ENCODE data around the gene LIN28B. TPM values are rescaled to one million over a fixed set of nuclear protein-coding genes. Genes with fewer than 3 reads are reported as not detected.
"Not testable (repeated sequence)": the region's sequence is repeated elsewhere in the genome, so short reads cannot be mapped to it uniquely, and the experiment has no call there.

Gene LIN28B
- total RNA-seq, 1 donor from 2014 or later, result 0.06 TPM

GRCh38 chr6:105005451-105005850, 48.5 kb downstream of the LIN28B start:
- DNase-seq (ENCODE audit: extremely low read depth, low read depth, low spot score), result no peak

DNA sequence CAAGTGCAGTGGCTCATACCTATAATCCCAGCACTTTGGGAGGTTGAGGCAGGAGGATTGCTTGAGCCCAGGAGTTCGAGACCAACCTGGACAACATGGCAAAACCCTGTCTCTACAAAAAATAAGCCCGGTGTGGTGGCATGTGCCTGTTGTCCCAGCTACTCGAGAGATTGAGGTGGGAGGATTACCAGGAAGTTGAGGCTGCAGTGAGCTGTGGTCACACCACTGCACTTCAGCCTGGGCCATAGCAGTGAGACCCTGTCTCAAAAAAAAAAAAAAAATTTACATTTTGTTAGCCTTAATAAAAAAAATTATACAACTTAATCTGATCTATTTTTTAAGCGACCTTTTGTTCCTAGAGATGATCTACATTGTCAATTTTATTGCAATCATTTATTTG, 56.6 kb downstream of the LIN28B start:
- DNase-seq (ENCODE audit: extremely low read depth, low read depth, low spot score), result not testable (repeated sequence)

DNA sequence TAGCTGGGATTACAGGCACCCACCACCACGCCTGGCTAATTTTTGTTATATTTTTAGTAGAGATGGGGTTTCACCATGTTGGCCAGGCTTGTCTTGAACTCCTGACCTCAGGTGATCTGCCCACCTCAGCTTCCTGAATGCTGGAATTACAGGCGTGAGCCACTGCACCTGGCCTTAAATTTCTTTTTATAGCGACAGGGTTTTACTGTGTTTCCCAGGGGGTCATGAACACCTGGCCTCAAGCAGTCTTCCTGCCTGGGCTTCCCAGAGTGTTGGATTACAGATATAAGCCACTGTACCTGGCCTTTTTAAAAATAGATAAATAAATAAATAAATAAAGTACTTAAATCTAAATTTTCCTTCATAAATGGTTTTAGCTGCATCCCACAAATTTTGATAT, 57.5 kb downstream of the LIN28B start:
- no peak for DNase-seq (ENCODE audit: extremely low read depth, low read depth, low spot score)

- no peak for DNase-seq (ENCODE audit: extremely low read depth, low read depth, low spot score)
Measured at GRCh38 chr6:105014954-105015353, 58.0 kb downstream of the LIN28B start.

- DNase-seq (ENCODE audit: extremely low read depth, low read depth, low spot score), result no peak
Measured at GRCh38 chr6:105015482-105015881, 58.6 kb downstream of the LIN28B start.

- DNase-seq (ENCODE audit: extremely low read depth, low read depth, low spot score), result no peak
Measured at GRCh38 chr6:105019285-105019684, 62.4 kb downstream of the LIN28B start.

DNA sequence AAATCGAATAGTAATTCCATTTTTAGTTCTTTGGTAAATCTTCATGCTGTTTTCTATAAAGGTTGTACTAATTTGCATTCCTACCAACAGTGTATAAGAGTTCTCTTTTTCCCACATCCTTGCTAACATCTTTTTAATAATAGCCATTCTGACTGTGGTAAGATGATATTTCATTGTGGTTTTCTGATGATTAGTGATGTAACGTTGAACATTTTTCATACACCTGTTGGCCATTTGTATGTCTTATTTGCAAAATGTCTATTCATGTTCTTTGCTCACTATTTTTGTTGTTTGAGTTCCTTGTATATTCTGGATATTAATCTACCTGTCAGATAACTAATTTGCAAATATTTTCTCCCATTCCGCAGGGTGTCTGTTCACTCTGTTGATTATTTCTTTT, 64.5 kb downstream of the LIN28B start:
- DNase-seq (ENCODE audit: extremely low read depth, low read depth, low spot score), result no peak

DNA sequence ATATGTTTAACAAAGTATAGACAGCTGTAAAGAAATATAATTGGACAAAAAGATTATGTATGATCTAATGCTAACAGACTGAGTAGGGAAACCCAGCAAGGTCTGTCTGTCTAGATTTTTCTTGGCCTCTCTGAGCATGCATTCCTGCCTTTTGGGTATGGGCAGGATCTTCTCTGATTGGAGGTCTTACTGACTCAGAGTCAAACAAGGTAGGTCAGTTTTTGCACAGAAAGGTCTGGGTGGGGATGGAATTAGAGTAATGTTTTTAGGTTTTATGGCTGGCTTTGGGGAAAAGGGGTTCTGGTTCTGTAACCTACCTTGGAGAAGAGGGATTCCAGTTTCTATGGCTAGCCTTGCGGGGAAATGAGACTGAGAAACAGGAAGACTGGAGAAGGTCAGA, 65.5 kb downstream of the LIN28B start:
- no peak for DNase-seq (ENCODE audit: extremely low read depth, low read depth, low spot score)

- DNase-seq (ENCODE audit: extremely low read depth, low read depth, low spot score), result no peak
Measured at GRCh38 chr6:105024803-105025202, 67.9 kb downstream of the LIN28B start.

GRCh38 chr6:105028898-105029297, 72.0 kb downstream of the LIN28B start:
- no peak for DNase-seq (ENCODE audit: extremely low read depth, low read depth, low spot score)

GRCh38 chr6:105029581-105029980, 72.7 kb downstream of the LIN28B start:
- no peak for DNase-seq (ENCODE audit: extremely low read depth, low read depth, low spot score)

DNA sequence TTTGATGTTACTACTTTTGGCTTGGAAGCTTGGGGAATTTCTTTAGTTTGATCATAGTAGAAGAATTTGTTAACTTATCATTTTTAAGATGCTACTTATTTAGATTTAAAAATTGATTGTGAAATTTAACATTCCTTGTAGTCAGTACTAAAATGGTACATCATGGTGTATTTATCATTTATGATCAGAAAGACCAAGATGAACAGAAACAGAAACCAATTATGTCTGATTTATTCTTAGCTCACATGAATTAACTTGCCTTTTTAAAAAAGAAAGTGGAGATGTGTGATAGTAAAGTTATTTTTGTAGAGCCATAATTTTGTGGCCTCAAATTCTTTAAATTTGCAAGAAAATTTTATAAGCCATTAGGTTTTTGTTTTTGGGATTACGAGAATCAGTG, 77.6 kb downstream of the LIN28B start:
- DNase-seq (ENCODE audit: extremely low read depth, low read depth, low spot score), result no peak

DNA sequence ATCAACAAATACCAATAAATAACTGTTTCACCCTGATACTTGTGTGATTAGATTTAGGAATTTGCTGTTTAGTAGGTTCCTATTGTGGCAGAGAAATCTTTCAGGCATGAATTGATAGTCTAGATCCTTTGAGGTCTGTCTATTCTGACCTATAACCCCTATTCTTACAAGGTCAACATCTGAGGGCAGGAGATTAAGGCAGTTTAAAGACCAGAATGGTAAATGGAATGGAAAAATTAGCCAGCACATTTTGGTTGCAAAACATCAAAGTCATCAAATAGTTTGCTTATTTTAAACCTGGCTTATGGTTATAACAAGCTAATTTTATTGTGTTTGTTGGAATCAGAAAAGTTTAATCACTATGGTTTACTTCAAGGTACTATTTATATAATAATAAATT, 78.4 kb downstream of the LIN28B start:
- DNase-seq (ENCODE audit: extremely low read depth, low read depth, low spot score), result no peak

- DNase-seq (ENCODE audit: extremely low read depth, low read depth, low spot score), result no peak
Measured at GRCh38 chr6:105036351-105036750, 79.4 kb downstream of the LIN28B start.

GRCh38 chr6:105038259-105038658, 81.4 kb downstream of the LIN28B start:
- no peak for DNase-seq (ENCODE audit: extremely low read depth, low read depth, low spot score)

DNA sequence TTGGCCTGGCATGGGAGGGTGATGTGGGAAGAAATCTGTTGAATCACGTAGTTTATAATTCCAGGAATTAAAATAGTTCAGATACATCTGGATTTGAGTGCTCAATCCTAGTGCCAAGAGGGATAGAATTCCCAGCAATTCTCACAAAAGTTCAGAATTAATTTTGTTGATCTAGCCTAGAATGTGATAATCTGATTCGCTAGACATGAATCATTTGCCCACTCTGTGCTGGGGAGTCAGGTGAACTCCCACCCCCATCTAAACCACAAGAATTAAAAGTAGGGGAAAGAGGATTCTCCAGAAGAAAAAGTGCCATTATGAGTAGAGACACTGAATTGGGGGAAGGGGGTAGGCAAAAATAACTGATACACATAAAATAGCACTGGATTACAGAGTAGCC, 85.0 kb downstream of the LIN28B start:
- no peak for DNase-seq (ENCODE audit: extremely low read depth, low read depth, low spot score)

- no peak for DNase-seq (ENCODE audit: extremely low read depth, low read depth, low spot score)
Measured at GRCh38 chr6:105042648-105043047, 85.7 kb downstream of the LIN28B start.

DNA sequence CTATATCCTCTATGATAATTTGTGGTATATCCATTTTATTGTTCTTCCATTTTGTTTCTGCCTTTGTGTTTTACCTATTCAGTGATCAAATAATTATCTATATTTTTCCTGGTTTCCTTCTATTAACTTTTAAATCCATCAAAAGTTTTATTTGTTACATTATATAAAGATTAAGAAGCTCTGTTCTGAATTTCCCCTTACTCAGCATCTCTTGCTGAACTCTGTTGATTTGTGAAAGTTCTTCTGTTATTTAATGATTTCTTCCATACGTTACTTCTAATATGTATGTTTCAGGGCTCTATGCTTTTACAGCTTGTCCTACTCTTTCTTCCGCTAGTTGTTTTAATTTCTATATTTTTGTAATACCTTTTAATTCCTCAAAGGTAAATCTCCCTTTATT, 87.1 kb downstream of the LIN28B start:
- no peak for DNase-seq (ENCODE audit: extremely low read depth, low read depth, low spot score)

DNA sequence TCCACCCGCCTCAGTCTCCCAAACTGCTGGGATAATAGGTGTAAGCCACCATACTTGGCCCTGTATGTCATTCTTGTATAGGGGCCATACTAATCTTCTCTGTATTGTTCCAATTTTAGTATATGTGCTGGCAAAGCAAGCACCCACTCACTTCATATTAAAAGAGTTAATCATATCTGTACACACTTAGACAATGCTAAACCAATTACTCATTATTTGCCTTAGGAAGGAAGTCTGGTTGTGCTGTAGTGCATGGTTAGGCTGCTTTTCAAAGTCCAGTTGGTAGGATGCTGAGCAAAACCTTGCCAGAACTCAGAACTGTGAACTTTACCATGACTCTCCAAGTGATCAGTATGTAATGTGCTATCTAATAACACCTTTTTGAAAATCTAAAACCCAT, 88.6 kb downstream of the LIN28B start:
- DNase-seq (ENCODE audit: extremely low read depth, low read depth, low spot score), result peak; percentile 80

GRCh38 chr6:105051941-105052471, 95.1 kb downstream of the LIN28B start:
- peak; percentile 77 for DNase-seq (ENCODE audit: extremely low read depth, low read depth, low spot score)

- DNase-seq (ENCODE audit: extremely low read depth, low read depth, low spot score), result no peak
Measured at GRCh38 chr6:105056646-105057045, 99.7 kb downstream of the LIN28B start.

GRCh38 chr6:105057160-105057559, 100.3 kb downstream of the LIN28B start:
- DNase-seq (ENCODE audit: extremely low read depth, low read depth, low spot score), result no peak

GRCh38 chr6:105058316-105058715, 101.4 kb downstream of the LIN28B start:
- DNase-seq (ENCODE audit: extremely low read depth, low read depth, low spot score), result no peak
